PC-3 (cell line): Measurements from ENCODE around the gene LHX2. TPM values are rescaled to one million over a fixed set of nuclear protein-coding genes. Genes with fewer than 3 reads are reported as not detected.

ENCODE experiments used
- ATAC-seq: fragments of 200-7000 bp; cut with Tn5 transposase; 2 replicates; pipeline ENCODE4 v1.9.1; 2020; ENCODE audit warnings: mild to moderate bottlenecking, moderate library complexity
- BruUV-seq: library from RNA; stranded (reverse); fragments of 400-500 nt; replicated peaks from 2 replicates; lab custom pipeline; 2021; lab: Mats Ljungman, UMichigan
- CTCF ChIA-PET: fragments of 300-600 bp; sonication (Branson Sonifier 250); formaldehyde crosslinking; loops from one replicate; lab custom pipeline; 2022; ENCODE audit warnings: antibody characterized with exemption; lab: Charles Lee
- POLR2A ChIA-PET: fragments of 300-600 bp; sonication (Branson Sonifier 250); formaldehyde crosslinking; loops from one replicate; lab custom pipeline; 2022; ENCODE audit warnings: antibody characterized with exemption; ENCODE audit not compliant: unreplicated experiment; lab: Charles Lee
- DNase-seq: peaks from one replicate; pipeline ENCODE4 v3.0.0-alpha.2; 2015
- H2AFZ ChIP-seq: fragments of 300-600 bp; sonication (generic); 2 replicates; pipeline ENCODE4 v1.6.0; 2016; ENCODE audit warnings: antibody characterized with exemption, low read length
- H3F3A ChIP-seq: fragments of 300-600 bp; sonication (generic); one replicate; pipeline ENCODE4 v1.6.0; 2017; ENCODE audit warnings: antibody characterized with exemption, low read length, control low read depth, mild to moderate bottlenecking; ENCODE audit not compliant: unreplicated experiment
- H3K27ac ChIP-seq: fragments of 300-600 bp; sonication (generic); 2 replicates; pipeline ENCODE4 v1.5.1; 2016; ENCODE audit warnings: mild to moderate bottlenecking, low read length
- H3K27me3 ChIP-seq: fragments of 300-600 bp; sonication (generic); 2 replicates; pipeline ENCODE4 v1.6.1; 2016; ENCODE audit warnings: low read length, mixed read lengths
- H3K36me3 ChIP-seq: fragments of 300-600 bp; sonication (generic); 2 replicates; pipeline ENCODE4 v1.6.1; 2016; ENCODE audit warnings: low read depth, mixed run types, low read length, mixed read lengths
- H3K4me1 ChIP-seq: fragments of 300-600 bp; sonication (generic); 2 replicates; pipeline ENCODE4 v1.5.1; 2016; ENCODE audit warnings: low read length; ENCODE audit not compliant: insufficient read depth
- H3K4me2 ChIP-seq: fragments of 300-600 bp; sonication (generic); 2 replicates; pipeline ENCODE4 v1.6.0; 2016; ENCODE audit warnings: low read length
- H3K4me3 ChIP-seq: fragments of 300-600 bp; sonication (generic); 2 replicates; pipeline ENCODE4 v1.5.1; 2016; ENCODE audit warnings: mild to moderate bottlenecking, low read length, mixed read lengths
- H3K79me2 ChIP-seq: fragments of 300-600 bp; sonication (generic); 2 replicates; pipeline ENCODE4 v1.6.1; 2017; ENCODE audit warnings: low read length, mixed read lengths
- H3K9ac ChIP-seq: fragments of 300-600 bp; sonication (generic); 2 replicates; pipeline ENCODE4 v1.6.0; 2016; ENCODE audit warnings: mild to moderate bottlenecking, low read length
- H3K9me2 ChIP-seq: fragments of 300-600 bp; sonication (generic); replicated peaks from 2 replicates; pipeline ENCODE4 v1.6.1; 2016; ENCODE audit warnings: mixed run types, low read length, mixed read lengths
- H3K9me3 ChIP-seq: fragments of 300-600 bp; sonication (generic); 2 replicates; pipeline ENCODE4 v1.6.1; 2016; ENCODE audit warnings: low read length, mixed read lengths
- H4K20me1 ChIP-seq: fragments of 300-600 bp; sonication (generic); 2 replicates; pipeline ENCODE4 v1.6.1; 2016; ENCODE audit warnings: low read length, mixed read lengths
- EZH2 ChIP-seq: fragments of 300-600 bp; sonication (generic); IDR thresholded peaks from one replicate; pipeline ENCODE4 v1.6.1; 2017; ENCODE audit warnings: antibody characterized with exemption, mild to moderate bottlenecking, low read length; ENCODE audit not compliant: unreplicated experiment
- EZH2phosphoT487 ChIP-seq: fragments of 300-600 bp; sonication (generic); IDR thresholded peaks from 2 replicates; pipeline ENCODE4 v1.6.1; 2018; ENCODE audit warnings: mild to moderate bottlenecking, antibody characterized with exemption, low read length, borderline replicate concordance
- intact Hi-C: fragments of 100-400 bp; cut with micrococcal nuclease; formaldehyde crosslinking; loops from 2 replicates; pipeline ENCODE4 v1.9.0; 2023
- total RNA-seq: library from RNA; depleted of rRNA; stranded (reverse); fragments of >200 nt; gene quantifications from 2 replicates; pipeline ENCODE4 v1.2.3, GENCODE V29; 2014
- TF ChIP-seq, protein P1 (sequence below): fragments of 300-600 bp; sonication (generic); conservative IDR thresholded peaks from 2 replicates; pipeline ENCODE4 v1.5.1; 2017; ENCODE audit warnings: antibody characterized with exemption, low read depth, mild to moderate bottlenecking, low read length

LHX2 gene
- total RNA-seq, 1 experiment from 2014 or later: 1.1 TPM

- ChIA-PET CTCF (no interaction called here), POLR2A (no interaction called here)
- no peak for ATAC-seq
- H3K4me2 ChIP-seq: no peak overlapping the region
- no peaks in the 10 kb centered on the region for H3K36me3 ChIP-seq
- H2AFZ ChIP-seq: no peak overlapping the region
- DNase-seq: no peak
- no peak overlapping the region for H3K9ac ChIP-seq
- TF ChIP-seq EZH2phosphoT487 (no peak), EZH2 (no peak)
- TF ChIP-seq, protein P1, sequence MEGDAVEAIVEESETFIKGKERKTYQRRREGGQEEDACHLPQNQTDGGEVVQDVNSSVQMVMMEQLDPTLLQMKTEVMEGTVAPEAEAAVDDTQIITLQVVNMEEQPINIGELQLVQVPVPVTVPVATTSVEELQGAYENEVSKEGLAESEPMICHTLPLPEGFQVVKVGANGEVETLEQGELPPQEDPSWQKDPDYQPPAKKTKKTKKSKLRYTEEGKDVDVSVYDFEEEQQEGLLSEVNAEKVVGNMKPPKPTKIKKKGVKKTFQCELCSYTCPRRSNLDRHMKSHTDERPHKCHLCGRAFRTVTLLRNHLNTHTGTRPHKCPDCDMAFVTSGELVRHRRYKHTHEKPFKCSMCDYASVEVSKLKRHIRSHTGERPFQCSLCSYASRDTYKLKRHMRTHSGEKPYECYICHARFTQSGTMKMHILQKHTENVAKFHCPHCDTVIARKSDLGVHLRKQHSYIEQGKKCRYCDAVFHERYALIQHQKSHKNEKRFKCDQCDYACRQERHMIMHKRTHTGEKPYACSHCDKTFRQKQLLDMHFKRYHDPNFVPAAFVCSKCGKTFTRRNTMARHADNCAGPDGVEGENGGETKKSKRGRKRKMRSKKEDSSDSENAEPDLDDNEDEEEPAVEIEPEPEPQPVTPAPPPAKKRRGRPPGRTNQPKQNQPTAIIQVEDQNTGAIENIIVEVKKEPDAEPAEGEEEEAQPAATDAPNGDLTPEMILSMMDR: no peak
- peaks cover 24% of the 10 kb centered on the region for H3K27me3 ChIP-seq
- no peak overlapping the region for H3K27ac ChIP-seq
- intact Hi-C loops: loop anchor here (10.0 kb wide), 1 partner anchor 469 kb away; no protein-coding TSS in a partner anchor
- peaks cover 6% of the 10 kb centered on the region; the same call in 1 of the 2 replicates for H3K4me1 ChIP-seq
- H3F3A ChIP-seq: no peaks in the 10 kb centered on the region
- no peaks in the 10 kb centered on the region for H4K20me1 ChIP-seq
- no peaks in the 10 kb centered on the region for H3K79me2 ChIP-seq
- H3K9me3 ChIP-seq: no peaks in the 10 kb centered on the region
- H3K4me3 ChIP-seq: no peak overlapping the region
- H3K9me2 ChIP-seq: no peaks in the 10 kb centered on the region
- no TSS peak for BruUV-seq
These were observed 2.0 kb downstream of the LHX2 start for GRCh38 chr9:124013309-124014210.

GRCh38 chr9:124014211-124014955, 2.8 kb downstream of the LHX2 start:
- ATAC-seq (no peak), DNase-seq (no peak)
- Histone ChIP-seq H3K79me2 (no peaks in the 10 kb centered on the region), H4K20me1 (no peaks in the 10 kb centered on the region), H3K4me3 (no peak overlapping the region), H3K9me2 (no peaks in the 10 kb centered on the region), H3K4me1 (no peaks in the 10 kb centered on the region), H3K9ac (no peak overlapping the region), H3K27ac (no peak overlapping the region), H3K9me3 (no peaks in the 10 kb centered on the region), H3K27me3 (peaks cover 16% of the 10 kb centered on the region), H3K4me2 (no peak overlapping the region), H3K36me3 (no peaks in the 10 kb centered on the region), H2AFZ (no peak overlapping the region), H3F3A (no peaks in the 10 kb centered on the region)
- intact Hi-C loops: loop anchor here (10.0 kb wide), 1 partner anchor 470 kb away; no protein-coding TSS in a partner anchor
- ChIA-PET CTCF (no interaction called here), POLR2A (interaction anchor here (0.6 kb wide), 1 partner anchor 472 kb away, joined by 6 read pairs; no protein-coding TSS in a partner anchor)
- no TSS peak for BruUV-seq
- TF ChIP-seq EZH2 (no peak), EZH2phosphoT487 (no peak)
- TF ChIP-seq, protein P1: no peak
